Type B pancreatic cell (in vitro differentiated cells): Measurements from ENCODE around the gene IL1RAPL2. TPM values are rescaled to one million over a fixed set of nuclear protein-coding genes. Genes with fewer than 3 reads are reported as not detected.

Experiments
- DNase-seq: peaks from one replicate; pipeline ENCODE4 v3.0.0; 2021; ENCODE audit warnings: mixed read lengths; ENCODE audit not compliant: unreplicated experiment; ENCODE audit errors: extremely low spot score
- H3K27ac Mint-ChIP-seq: 2 replicates; pipeline ENCODE4 v1.8.0; 2021; ENCODE audit warnings: mild to moderate bottlenecking, mixed read lengths
- H3K27me3 Mint-ChIP-seq: 2 replicates; pipeline ENCODE4 v1.8.0; 2021; ENCODE audit warnings: mixed read lengths
- H3K36me3 Mint-ChIP-seq: 2 replicates; pipeline ENCODE4 v1.8.0; 2021; ENCODE audit warnings: mixed read lengths
- H3K4me1 Mint-ChIP-seq: one replicate; pipeline ENCODE4 v1.8.0; 2021; ENCODE audit warnings: mixed read lengths; ENCODE audit not compliant: unreplicated experiment
- H3K4me3 Mint-ChIP-seq: 2 replicates; pipeline ENCODE4 v1.8.0; 2021; ENCODE audit warnings: mild to moderate bottlenecking, mixed read lengths
- H3K9me3 Mint-ChIP-seq: 2 replicates; pipeline ENCODE4 v1.8.0; 2021; ENCODE audit warnings: mixed read lengths
- total RNA-seq: library from RNA; stranded (reverse); gene quantifications from 2 replicates; pipeline ENCODE4 v1.2.1, GENCODE V29; 2021; ENCODE audit warnings: low replicate concordance
- TF ChIP-seq, protein P1 (sequence below): fragments of 200-600 bp; sonication (generic); conservative IDR thresholded peaks from 2 replicates; pipeline ENCODE4 v1.5.0; 2021; ENCODE audit warnings: antibody characterized with exemption, mild to moderate bottlenecking

Gene IL1RAPL2
- total RNA-seq, 1 donor from 2014 or later, result 4.5 TPM

DNA sequence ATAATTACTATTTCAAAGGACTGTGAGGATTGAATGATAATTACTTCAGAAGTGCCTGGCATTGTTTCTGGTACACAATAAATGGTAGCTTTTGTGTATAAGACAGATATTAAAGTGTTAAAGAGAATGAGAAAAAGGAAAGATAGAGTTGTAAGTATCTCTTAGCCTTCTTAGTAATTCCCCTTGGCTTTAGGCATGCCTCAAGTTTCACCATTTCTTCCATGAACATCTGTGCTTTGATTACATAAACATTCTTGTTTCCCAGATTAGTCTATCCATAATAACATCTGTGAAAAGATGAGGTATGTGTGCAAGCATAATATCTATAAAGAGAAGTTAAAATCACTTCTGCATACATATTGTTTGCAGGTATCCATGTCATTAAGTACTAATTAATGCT lies 885.4 kb downstream of the IL1RAPL2 start:
- no peak for DNase-seq
- no peak overlapping the region for H3K27ac Mint-ChIP-seq
- no peak overlapping the region for H3K4me3 Mint-ChIP-seq
- H3K9me3 Mint-ChIP-seq, result peaks cover 7% of the 10 kb centered on the region
- H3K27me3 Mint-ChIP-seq, result no peaks in the 10 kb centered on the region
- TF ChIP-seq, protein P1, sequence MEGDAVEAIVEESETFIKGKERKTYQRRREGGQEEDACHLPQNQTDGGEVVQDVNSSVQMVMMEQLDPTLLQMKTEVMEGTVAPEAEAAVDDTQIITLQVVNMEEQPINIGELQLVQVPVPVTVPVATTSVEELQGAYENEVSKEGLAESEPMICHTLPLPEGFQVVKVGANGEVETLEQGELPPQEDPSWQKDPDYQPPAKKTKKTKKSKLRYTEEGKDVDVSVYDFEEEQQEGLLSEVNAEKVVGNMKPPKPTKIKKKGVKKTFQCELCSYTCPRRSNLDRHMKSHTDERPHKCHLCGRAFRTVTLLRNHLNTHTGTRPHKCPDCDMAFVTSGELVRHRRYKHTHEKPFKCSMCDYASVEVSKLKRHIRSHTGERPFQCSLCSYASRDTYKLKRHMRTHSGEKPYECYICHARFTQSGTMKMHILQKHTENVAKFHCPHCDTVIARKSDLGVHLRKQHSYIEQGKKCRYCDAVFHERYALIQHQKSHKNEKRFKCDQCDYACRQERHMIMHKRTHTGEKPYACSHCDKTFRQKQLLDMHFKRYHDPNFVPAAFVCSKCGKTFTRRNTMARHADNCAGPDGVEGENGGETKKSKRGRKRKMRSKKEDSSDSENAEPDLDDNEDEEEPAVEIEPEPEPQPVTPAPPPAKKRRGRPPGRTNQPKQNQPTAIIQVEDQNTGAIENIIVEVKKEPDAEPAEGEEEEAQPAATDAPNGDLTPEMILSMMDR, result no peak
- no peaks in the 10 kb centered on the region for H3K36me3 Mint-ChIP-seq
- no peaks in the 10 kb centered on the region for H3K4me1 Mint-ChIP-seq

DNA sequence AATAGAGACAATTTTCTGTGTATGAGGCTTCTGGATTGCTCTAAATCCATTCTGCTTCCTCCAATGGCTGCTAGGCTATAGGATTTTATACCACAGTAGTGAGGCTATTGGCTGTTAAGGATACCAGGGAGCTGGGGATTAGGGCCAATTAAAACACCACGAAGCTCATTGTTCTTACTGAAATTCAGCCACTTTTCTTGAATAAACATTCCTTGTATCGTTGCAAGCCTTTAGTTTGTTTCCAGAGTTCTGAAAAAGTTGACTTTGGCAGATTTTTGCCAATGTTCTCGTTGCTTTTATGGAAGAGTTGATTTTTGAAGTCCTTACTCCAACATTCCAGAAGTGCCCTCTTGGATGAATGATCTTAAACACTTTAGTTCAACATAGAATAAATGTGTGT lies 892.8 kb downstream of the IL1RAPL2 start:
- Mint-ChIP-seq H3K9me3 (peaks cover 7% of the 10 kb centered on the region), H3K27me3 (no peaks in the 10 kb centered on the region), H3K36me3 (no peaks in the 10 kb centered on the region), H3K4me1 (no peaks in the 10 kb centered on the region), H3K4me3 (no peak overlapping the region), H3K27ac (no peak overlapping the region)
- DNase-seq, result no peak
- TF ChIP-seq, protein P1, result no peak

DNA sequence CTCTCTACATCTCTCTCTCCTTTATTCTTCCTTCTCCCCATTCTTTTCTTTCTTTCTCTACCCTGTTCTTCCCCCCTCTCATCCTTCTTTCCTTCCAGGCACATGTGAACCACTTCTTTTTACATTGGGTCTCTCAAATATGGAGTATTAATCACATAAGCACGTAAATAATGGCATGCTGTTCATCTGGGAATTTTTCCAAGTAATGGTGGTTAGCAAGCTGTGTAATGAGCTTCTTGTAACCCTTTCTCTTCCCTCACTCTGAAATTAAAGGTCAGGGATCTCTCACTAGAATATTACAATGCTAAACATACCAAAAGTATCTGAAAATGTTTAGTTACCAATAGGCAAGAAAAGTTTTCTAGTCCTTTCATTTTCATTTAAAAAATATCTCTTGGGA lies 894.4 kb downstream of the IL1RAPL2 start:
- Mint-ChIP-seq H3K27me3 (no peaks in the 10 kb centered on the region), H3K4me1 (no peaks in the 10 kb centered on the region), H3K36me3 (no peaks in the 10 kb centered on the region), H3K9me3 (peaks cover 4% of the 10 kb centered on the region), H3K27ac (no peak overlapping the region), H3K4me3 (no peak overlapping the region)
- DNase-seq, result no peak
- TF ChIP-seq, protein P1, result no peak

DNA sequence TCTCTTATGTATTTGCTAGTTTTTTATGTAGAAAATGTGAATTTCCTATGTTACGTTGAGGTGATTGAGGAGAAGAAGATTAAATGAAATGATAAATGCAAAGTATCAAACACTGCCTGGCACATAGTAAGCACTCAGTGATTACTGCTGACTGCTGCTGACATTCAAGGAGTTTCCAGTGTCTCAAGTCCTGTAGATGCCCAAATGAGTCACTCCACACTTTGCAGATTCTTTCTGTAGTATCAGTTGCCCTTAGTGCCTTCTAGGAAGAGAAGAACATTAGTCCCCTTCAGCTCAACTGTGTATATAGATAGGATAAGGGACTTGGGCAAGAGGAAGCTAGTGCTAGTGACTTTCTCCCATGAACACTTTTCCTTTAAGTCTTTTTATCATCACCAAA lies 895.0 kb downstream of the IL1RAPL2 start:
- H3K27ac Mint-ChIP-seq, result no peak overlapping the region
- no peaks in the 10 kb centered on the region for H3K27me3 Mint-ChIP-seq
- H3K4me1 Mint-ChIP-seq, result no peaks in the 10 kb centered on the region
- no peaks in the 10 kb centered on the region for H3K36me3 Mint-ChIP-seq
- H3K4me3 Mint-ChIP-seq, result no peak overlapping the region
- no peak for DNase-seq
- TF ChIP-seq, protein P1, result no peak
- H3K9me3 Mint-ChIP-seq, result no peaks in the 10 kb centered on the region

DNA sequence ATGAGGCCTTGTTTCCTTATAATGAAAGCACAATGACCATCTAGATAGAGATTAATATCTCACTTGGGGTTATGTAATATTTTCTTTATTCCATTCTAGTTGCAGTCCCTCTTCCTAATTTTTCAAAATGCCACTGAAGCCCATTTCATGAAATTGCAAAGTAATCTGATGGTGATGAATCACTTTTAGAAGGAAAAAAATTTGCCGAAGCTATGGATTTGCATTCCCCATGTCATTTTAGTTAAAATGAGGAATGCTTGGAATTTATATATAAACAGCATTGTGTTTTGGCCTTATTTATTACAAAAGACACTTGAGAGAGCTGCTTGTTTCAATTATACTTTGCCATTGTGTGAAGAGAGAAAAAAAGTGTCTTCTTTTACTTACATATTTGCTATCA lies 896.2 kb downstream of the IL1RAPL2 start:
- TF ChIP-seq, protein P1, result no peak

DNA sequence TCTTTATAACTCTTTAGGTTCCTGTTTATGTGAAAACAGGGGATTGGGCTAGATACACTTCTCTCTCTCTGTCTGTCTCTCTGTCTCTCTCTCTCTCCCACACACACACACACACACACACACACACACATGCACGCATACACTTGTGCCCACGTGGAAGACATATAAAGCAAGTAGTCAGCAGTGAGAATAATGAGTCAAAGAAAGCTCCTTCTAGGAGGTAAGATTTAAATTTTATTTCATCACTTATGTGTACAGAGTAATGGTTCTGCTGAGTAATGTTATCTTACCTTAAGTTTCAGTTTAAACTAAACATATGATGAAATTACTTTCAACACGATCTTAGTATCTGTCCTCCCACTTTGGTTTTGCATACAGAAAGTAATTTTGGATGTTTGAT lies 897.5 kb downstream of the IL1RAPL2 start:
- H3K4me1 Mint-ChIP-seq, result no peaks in the 10 kb centered on the region
- TF ChIP-seq, protein P1, result no peak
- no peaks in the 10 kb centered on the region for H3K36me3 Mint-ChIP-seq
- H3K9me3 Mint-ChIP-seq, result no peaks in the 10 kb centered on the region
- no peaks in the 10 kb centered on the region for H3K27me3 Mint-ChIP-seq
- no peak overlapping the region for H3K27ac Mint-ChIP-seq
- no peak overlapping the region for H3K4me3 Mint-ChIP-seq
- DNase-seq, result no peak

More for the DNA sequence above, 896.2 kb downstream of the IL1RAPL2 start:
- DNase-seq, result no peak
- H3K9me3 Mint-ChIP-seq, result no peaks in the 10 kb centered on the region
- no peak overlapping the region for H3K27ac Mint-ChIP-seq
- no peaks in the 10 kb centered on the region for H3K4me1 Mint-ChIP-seq
- H3K27me3 Mint-ChIP-seq, result no peaks in the 10 kb centered on the region
- H3K4me3 Mint-ChIP-seq, result no peak overlapping the region
- H3K36me3 Mint-ChIP-seq, result no peaks in the 10 kb centered on the region
